ENCODE data around the gene RPS6KA2. TPM values are rescaled to one million over a fixed set of nuclear protein-coding genes. Genes with fewer than 3 reads are reported as not detected.

RPS6KA2 gene
- polyA plus RNA-seq, 1 experiment: 70.9 TPM

GRCh38 chr6:166439366-166440091 lies 187.5 kb downstream of the RPS6KA2 start:
- H3K9me3 ChIP-seq (ENCODE audit: control insufficient read depth, insufficient read depth, low read length): no peaks in the 10 kb centered on the region
- no peak overlapping the region for H3K27ac ChIP-seq (ENCODE audit: low read depth, low read length)
- CTCF ChIA-PET: interaction anchor here (1.1 kb wide), 1 partner anchor 39 kb away, joined by 8 read pairs; no protein-coding TSS in a partner anchor
- no peak overlapping the region for H3K4me3 ChIP-seq (ENCODE audit: low read depth, low read length)
- POLR2A ChIA-PET: no interaction called here
- no peak for DNase-seq (ENCODE audit: low read depth, low spot score)
- TF ChIP-seq, protein P1, sequence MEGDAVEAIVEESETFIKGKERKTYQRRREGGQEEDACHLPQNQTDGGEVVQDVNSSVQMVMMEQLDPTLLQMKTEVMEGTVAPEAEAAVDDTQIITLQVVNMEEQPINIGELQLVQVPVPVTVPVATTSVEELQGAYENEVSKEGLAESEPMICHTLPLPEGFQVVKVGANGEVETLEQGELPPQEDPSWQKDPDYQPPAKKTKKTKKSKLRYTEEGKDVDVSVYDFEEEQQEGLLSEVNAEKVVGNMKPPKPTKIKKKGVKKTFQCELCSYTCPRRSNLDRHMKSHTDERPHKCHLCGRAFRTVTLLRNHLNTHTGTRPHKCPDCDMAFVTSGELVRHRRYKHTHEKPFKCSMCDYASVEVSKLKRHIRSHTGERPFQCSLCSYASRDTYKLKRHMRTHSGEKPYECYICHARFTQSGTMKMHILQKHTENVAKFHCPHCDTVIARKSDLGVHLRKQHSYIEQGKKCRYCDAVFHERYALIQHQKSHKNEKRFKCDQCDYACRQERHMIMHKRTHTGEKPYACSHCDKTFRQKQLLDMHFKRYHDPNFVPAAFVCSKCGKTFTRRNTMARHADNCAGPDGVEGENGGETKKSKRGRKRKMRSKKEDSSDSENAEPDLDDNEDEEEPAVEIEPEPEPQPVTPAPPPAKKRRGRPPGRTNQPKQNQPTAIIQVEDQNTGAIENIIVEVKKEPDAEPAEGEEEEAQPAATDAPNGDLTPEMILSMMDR (IDR thresholded peaks at IDR 0.05; ENCODE audit: low read depth, low read length): no peak
- no peaks in the 10 kb centered on the region for H3K27me3 ChIP-seq (ENCODE audit: control insufficient read depth, insufficient read depth, low read length)

DNA sequence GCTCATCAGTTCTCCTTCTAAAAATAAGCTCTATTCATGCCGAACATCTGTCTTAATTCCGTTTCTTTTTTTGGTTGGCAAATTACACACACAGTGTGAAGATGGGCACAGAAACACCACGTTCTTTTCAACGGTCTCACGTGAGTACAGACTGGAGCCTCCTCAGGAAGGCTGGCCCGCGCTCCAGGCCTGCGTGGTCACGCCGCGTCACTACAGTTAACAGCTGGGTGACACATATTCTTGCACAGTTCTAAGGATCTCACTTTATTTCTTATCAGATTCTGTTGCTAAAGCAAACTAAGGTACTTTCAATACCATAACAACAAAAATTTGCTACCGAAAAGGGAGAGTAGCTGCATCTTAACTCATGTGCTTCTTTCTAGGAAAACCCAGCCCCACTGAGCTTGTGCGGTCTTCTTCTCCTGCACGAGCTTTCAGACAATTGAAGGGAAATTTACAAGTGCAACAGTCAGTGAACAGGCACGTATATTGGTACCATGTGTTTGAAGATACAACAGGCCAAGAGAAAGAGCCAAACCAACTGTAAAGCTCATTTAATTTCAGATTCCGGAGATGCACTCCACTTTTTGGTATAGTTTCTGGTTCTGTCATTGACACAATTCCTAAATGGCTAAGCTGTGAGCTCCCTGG lies 188.7 kb downstream of the RPS6KA2 start:
- TF ChIP-seq, protein P1 (IDR thresholded peaks at IDR 0.05; ENCODE audit: low read depth, low read length): no peak
- Histone ChIP-seq H3K27me3 (ENCODE audit: control insufficient read depth, insufficient read depth, low read length) (no peaks in the 10 kb centered on the region), H3K4me3 (ENCODE audit: low read depth, low read length) (no peak overlapping the region), H3K27ac (ENCODE audit: low read depth, low read length) (no peak overlapping the region), H3K9me3 (ENCODE audit: control insufficient read depth, insufficient read depth, low read length) (no peaks in the 10 kb centered on the region)
- DNase-seq (ENCODE audit: low read depth, low spot score): no peak
- POLR2A ChIA-PET: no interaction called here
- CTCF ChIA-PET: interaction anchor here (1.1 kb wide), 1 partner anchor 37 kb away, joined by 8 read pairs; no protein-coding TSS in a partner anchor

GRCh38 chr6:166437661-166438060 lies 189.4 kb downstream of the RPS6KA2 start:
- ChIA-PET CTCF (no interaction called here), POLR2A (no interaction called here)
- Histone ChIP-seq H3K27me3 (ENCODE audit: control insufficient read depth, insufficient read depth, low read length) (no peaks in the 10 kb centered on the region), H3K4me3 (ENCODE audit: low read depth, low read length) (no peak overlapping the region), H3K27ac (ENCODE audit: low read depth, low read length) (no peak overlapping the region), H3K9me3 (ENCODE audit: control insufficient read depth, insufficient read depth, low read length) (no peaks in the 10 kb centered on the region)
- TF ChIP-seq, protein P1 (IDR thresholded peaks at IDR 0.05; ENCODE audit: low read depth, low read length): no peak
- no peak for DNase-seq (ENCODE audit: low read depth, low spot score)

DNA sequence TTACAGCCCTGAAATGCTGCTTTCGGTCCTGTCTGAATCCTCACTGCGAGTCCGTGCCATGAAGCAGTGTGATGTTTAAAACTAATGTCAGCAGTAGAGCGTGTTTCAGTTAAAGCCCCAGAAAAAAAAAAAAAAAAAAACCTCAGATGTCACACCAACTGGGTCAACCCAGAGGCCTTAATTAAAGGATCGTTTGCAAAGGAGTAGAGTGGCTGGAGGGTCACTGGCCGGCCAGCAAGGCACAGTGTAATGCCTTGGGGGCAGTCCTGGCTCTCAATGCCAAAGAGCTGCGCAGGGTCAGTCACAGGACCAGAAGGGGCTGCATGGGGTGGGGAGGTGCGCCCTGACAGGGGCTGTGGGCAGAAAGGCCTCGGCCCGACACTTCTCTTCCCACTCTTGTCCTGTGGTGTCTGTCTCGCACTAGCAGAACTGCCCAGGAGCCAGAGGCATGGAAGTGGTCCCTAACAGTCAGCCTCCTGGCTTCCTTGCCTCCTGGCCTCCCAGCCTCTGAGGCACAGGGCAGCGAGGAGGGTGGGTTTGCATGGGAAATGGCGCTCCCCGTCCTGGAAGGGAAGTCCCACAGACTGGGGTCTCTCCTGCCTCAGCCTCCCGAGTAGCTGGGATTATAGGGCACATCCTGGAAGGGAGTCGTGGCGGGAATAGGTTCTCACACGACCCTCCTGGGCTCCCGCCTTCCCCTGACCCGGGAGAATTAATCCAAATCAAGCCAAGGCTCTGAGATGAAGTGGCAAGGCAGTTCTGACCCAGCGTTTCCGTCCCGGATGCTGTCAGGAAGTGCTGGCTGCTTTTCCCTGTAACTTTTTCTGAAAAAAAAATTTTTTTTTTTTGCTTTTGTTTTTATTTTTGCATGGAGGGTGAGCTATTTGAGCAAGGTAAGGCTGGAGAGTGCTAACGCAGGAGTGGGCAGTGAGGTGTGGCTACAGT lies 190.6 kb downstream of the RPS6KA2 start:
- H3K9me3 ChIP-seq (ENCODE audit: control insufficient read depth, insufficient read depth, low read length): no peaks in the 10 kb centered on the region
- POLR2A ChIA-PET: no interaction called here
- no peaks in the 10 kb centered on the region for H3K27me3 ChIP-seq (ENCODE audit: control insufficient read depth, insufficient read depth, low read length)
- H3K27ac ChIP-seq (ENCODE audit: low read depth, low read length): no peak overlapping the region
- no peak for DNase-seq (ENCODE audit: low read depth, low spot score)
- H3K4me3 ChIP-seq (ENCODE audit: low read depth, low read length): no peak overlapping the region
- TF ChIP-seq, protein P1 (IDR thresholded peaks at IDR 0.05; ENCODE audit: low read depth, low read length): no peak
- CTCF ChIA-PET: interaction anchor here (1.2 kb wide), 1 partner anchor 19 kb away, joined by 3 read pairs; no protein-coding TSS in a partner anchor

Measured in AG04450 (cell line).